Inferior parietal cortex (tissue), 1 donor: ENCODE measurements around the gene DLG4.

Experiments
- DNase-seq: peaks from one replicate; pipeline ENCODE4 v3.0.0-alpha.2; 2016; ENCODE audit errors: extremely low spot score

The DLG4 gene

DNA sequence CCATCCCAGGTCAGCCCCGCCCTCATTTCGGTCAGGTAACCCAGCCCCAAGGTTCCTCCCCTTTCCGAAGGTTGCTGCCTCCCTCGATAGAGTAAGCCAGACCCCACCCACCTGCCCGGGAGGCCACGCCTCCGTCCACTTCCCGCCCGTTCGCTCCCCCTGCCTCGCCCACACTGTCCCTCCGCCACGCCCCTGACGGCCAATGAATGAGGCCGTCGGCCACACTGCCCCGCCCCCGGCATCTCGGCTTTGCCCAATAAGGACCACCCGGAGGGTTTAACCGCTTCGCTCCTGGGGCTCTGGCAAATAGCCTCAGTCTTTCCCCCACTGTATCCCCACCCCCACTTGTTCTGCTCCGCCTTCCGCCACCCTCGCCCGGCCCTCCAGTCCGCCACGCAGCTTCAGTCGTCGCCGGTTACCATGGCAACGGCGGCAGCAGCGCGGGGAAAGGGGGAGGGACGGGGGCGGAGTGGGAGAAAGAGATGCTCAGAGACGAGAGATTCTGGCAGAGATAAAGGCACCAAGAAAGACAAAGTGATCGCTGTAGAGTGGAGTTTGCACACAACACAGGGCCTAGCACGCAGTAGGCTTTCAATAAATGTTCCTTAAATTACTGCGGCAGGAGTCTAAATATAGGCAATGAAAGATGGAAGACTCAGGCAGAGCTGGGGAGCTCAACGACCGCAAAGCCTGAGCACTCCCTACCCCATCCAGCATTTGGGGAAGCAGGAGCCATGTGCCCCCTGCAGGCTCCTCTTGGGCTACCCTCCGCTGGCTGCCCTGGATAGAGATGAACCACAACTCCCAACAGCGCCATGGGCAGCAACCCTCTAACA is 5.1 kb downstream of the DLG4 start:
- peak; percentile 94 for DNase-seq

DNA sequence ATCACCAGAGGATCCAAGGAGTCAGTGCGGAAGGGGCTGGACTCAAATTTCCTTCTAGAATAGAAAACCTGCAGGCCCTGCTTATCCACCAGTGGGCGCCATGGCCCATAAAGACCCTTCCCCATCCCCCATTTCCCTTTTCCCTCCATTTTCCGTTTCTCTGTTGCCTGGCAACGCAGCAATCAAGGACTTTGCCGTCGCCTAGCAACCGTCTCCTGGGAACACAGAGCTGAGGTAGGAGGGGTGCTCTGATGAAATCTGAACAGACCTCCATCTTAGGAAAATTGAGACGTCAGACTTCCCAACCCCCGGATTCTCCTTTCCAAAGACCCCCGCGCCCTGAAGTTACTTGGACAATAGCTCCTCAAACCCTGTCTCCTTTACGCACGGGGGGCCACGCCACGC is 5.7 kb downstream of the DLG4 start:
- peak; percentile 77 for DNase-seq

DNA sequence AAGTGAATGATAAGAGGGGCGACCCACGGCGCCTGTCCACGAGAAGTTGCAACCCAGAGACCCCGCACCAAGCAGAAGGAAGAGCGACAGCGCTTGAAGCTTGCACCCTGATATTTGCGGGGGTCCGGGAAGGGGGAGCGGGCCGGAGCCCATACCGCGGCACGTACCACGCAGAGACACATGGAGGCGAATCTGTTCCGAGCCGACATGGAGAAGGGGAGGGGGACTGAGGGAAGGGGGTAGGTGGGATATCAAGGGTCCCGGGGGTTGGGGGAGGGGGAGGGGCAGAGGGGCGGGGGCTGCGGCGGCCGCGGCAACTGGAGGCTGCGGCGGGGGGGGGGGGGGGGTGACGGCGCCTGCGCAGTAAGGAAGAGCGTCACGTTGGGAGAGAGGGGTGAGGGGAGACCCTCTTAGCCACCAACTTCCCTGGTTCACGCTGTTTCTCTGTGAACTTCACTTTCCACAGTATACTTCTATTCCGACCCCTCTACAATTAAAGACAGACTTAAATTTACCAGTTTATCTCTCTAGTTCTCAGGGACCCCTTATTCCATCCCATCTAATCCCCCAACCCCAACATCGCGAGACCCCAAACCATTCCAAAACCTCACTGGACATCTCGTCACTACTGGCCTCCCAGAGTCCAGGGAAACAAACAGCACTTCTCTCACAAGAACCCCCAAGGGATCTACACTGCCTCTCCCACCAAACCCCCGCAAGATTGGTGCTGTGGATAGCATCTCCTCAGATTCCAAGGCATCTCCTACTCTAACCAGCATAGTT is 8.0 kb downstream of the DLG4 start:
- DNase-seq = no peak

DNA sequence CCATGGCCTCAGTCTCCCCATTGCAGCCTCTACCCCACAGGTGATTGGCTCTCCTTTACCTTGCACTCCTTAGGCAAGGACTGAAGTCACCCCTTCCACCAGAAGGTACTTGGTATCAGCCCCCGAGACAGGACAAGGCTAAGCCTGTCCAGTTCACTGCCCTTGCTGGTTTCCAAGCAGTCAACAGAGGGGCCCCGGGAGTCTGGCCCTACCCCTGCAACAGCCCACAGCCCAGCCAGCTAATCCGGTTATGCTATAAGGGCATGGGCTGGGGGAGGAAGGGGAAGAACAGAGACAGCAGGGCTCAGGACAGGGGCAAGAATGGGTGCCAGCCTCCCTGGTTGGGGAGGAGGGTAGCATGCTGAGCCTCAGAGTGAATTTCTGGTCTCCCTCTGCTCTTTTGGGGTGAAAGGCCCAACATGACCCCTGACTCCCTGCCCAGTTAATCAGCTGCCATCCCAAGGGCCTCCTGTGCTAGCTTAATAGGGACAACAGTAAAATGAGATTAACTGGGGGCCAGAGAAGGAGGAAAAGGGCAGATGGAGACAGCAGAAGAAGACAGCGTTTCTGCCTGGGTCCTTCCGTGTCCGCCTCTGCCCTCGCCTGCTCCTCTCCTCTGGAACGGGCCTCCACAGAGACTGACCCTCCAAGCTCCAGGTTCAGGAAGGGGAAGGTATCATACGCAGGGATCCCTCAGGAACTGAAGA is 10.7 kb downstream of the DLG4 start:
- no peak for DNase-seq

DNA sequence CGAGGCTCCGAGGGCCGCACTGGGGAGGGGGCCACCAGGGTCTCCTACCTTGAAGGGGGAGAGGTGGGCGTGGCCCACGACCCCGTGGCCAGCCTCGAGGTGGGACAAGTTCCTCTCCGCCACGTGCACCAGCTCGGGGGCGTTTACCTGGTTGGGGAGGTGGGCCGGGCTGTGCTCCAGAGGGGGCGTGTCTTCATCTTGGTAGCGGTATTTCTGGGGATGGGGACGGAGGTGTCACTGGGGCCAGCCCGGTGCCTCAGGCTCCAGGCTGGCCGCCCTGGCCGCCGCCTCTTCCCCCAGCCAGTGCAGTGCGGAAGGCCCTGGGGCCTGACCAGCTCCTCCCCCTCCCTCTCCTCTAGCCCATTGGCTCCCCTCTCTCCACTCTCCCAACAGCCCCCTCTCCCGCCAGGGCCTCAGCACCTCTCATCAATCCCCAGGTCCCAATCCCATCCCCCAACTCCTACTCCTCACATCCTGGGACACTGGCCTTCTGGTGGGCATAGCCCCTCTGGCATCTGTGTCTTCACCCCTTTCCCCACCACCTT is 11.5 kb downstream of the DLG4 start:
- no peak for DNase-seq

DNA sequence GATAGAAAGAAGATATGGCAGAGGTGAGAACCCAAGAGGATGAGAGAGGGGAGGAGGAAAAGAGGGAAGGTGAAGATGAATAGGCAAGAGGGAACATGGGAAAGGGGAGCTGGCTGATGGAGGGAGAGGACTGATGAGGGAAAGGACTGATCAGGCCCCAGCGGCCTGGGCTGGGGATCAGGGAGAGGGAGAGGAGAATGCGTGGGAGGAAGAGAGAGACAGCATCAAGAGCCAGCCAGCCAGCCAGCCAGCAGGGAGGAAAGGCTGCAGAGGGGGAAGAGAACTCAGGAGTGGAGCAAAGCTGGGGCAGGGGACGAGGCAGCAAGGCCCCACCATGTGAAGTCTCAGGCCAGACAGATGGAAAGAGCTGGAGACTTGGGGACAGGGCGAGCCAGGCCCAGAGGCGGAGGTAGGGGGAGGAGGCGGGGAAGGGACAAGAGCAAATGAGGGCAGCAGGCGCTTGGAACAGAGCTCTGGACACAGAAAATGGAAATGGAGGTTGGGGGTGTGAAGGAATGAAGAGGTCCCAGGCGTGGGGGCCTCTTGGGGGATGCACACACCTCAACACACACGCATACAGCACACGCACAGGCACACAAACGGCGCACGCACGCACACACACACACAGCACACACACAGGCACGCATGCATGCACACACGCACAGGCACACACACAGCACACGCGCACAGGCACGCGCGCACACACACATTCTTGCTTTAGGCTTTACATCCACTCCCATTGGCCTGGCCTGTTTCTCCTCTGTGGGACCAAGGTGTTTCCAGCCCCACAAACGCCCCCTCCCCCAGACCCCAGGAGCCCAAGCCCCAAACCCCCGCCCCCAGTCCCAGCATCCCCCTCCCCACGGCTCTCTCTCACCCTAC is 12.3 kb downstream of the DLG4 start:
- no peak for DNase-seq

DNA sequence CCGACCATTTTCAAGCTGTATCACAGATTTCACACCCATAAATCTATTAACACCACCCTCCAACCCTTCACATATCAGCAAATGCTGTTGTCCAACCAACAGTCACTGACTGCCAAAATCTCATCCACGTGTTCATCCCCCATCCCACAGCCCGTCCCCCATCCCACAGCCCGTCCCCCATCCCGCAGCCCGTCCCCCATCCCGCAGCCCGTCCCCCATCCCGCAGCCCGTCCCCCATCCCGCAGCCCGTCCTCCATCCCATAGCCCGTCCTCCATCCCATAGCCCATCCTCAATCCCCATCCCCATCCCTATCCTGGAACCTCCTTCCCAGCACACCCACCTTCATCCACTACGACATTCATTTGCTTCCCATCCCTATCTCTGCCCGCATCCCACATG is 14.1 kb downstream of the DLG4 start:
- no peak for DNase-seq

DNA sequence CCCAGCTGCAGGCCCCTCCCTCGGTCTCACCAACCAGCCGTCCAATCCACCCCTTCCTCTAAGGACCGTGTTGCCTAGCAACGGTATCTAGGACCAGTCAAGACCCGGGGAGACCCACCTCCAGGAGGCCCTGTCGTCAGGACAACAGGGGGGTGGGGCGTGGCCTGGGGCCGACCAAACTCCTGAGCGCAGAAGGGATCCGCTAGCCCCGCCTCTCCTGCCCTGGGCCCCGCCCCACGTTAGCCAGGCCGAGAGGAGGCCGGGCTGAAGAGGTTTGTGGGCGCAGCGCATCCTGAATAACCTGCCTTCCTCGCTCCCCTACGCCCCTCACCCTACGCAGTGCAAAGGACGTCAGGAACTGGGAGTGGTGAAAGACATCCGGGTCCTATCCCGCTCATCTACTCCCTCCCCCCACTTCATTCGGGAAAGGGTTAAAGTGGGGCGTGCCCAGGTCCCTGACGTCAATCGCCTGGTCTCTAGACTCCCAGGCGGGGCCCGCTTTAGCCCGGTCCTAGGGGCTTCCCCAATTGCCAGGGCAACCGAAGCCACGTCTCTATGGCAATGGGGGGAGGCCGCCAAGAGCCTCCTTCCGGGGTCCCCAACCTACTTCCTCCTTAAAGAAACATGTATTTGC is 14.7 kb downstream of the DLG4 start:
- DNase-seq = peak; percentile 77

DNA sequence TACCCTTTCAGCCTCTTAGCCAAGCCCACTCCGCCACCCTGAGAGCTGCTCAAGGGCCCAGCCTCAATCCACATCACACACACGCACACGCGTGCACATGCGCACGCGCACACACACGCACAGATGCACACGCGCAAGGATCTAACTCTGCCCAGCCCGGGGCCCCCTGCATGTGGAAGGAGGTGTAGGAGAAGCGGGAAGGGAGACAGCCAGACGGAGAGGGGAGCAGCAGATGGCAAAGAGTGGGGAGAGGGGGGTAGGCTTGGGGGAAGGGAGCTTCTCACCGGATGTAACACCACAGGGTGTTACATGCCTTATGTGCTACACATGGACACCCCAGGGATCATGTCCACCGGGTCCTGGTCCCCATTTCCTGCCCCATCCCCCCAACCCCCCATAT is 15.3 kb downstream of the DLG4 start:
- DNase-seq = no peak

DNA sequence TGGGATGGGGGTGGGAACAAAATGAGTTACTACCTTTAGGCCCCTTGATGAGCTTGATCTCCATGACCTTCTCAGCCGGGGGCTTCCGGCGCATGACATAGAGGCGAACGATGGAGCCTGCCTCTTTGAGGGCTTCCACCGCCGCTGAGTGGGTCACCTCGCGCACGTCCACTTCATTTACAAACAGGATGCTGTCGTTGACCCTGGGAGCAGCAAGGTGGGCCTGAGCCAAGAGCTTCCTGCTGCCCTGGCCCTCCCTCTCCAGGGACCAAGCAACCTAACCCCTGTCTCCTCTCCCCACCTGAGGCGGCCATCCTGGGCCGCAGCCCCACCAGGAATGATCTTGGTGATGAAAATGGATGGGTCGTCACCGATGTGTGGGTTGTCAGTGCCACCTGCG is 16.2 kb downstream of the DLG4 start:
- DNase-seq = no peak

DNA sequence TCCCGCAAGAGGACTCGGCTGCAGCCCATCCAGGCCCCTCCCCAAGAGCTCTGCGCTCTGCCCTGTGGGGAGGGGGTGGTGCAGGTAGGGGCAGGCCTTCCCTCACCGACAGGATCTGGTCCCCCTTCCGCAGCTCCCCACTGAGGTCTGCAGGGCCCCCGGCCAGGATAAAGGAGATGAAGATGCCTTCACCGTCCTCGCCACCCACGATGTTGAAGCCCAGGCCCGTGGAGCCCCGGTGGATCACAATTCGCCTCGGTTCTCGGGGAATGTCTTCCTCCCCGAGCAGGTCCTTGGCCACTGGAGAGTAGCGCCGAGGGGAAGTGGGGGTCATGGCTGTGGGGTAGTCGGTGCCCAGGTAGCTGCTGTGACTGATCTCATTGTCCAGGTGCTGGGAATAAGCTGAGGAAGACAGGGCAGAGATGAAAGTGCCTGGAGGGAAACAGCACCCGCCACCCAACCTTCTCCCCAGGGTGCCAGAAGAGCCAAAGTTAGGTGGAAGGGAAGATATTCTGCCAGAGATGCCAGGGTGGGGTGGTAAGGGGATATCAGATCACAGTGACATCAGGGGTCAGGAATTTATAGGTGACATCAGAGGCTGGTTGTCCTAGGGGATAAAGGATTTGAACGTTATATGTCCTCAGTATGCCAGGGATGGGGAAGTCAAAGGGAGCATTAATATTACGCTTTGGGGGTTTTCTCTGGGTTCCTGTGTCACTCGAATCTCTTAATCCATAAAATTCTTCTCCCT is 22.8 kb downstream of the DLG4 start:
- no peak for DNase-seq

DNA sequence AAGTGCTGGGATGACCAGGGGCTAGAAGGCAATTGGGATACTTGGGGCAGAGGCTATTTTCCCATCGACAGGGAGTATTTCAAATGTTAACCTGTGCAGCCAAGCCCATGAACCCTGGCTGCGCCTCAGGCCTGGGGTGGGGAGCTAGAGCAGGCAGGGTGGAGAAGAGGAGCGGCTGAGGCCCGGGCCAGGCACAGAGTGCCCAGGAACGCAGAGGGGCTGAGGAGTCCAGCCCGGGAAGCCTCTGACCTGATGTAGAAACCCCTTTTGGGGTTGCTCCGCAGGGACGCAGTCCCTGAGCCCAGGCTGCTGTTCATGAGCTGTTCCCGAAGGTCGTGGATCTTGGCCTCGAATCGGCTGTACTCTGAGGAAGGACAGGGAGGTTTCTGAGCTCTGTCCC is 23.7 kb downstream of the DLG4 start:
- DNase-seq = no peak

DNA sequence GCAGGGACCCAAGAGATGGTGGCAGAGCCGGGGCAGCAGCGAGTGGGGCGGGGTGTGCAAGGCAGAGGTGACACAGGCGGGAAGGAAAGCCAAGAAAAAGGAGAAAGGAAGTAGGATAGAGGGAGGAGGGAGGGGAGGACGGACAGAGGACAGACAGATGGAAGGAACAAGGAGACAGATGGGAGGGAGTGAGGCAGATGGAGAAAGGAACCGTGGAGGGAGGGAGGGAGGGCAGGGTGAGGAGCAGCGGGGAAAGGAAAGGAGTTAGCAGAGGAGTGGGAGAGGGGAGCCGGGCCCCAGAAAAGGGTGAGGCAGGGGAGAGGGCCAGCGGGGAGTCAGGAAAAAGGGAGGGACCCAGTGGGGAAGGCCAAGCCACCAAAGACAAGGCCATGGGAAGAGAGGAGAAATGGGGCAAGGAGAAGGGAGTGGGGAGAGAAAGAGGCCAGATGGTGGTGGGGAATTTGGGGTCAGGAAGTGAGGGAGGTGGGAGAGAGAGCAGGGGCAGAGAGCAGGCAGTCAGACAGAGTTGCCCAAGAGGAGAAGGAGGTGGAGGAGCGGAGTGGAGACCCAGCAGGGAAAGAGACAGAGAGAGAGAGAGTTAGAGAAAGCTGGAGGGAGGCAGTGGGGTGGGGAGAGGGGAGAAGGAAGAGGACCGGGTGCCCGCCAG is 27.2 kb downstream of the DLG4 start:
- no peak for DNase-seq

DNA sequence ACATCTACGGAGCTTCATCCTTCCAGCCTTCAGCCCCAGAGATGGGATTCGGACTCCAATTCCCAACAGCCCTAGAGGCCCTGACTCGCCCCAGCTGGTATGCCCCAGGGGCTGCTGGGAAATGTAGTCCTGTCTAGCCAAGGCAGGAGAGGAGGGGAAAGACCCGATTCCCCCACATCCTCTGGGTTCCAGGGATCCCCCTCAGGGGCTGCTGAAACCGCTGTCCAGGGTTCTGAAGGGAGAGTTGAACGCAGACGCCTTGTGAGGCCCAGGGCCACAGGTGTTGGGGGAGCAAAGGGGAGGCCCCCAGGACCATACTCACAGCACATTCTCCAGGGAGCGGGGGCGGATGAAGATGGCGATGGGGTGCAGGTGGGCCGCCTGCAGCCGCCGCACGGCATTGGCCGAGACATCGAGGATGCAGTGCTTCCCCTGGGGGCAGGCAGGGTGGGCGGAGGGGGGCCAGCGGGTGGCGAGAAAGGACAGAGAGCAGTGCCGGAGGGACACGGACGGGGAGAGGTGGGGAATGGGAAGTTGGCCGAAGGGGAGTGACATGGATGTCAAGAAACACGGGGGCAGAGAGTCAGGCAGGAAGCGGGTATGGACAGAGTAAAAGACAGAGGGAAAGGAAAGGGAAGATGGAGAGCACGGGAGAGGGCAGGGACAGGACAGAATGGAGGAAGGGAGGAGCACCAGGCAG is 27.9 kb downstream of the DLG4 start:
- peak; percentile 42 for DNase-seq

DNA sequence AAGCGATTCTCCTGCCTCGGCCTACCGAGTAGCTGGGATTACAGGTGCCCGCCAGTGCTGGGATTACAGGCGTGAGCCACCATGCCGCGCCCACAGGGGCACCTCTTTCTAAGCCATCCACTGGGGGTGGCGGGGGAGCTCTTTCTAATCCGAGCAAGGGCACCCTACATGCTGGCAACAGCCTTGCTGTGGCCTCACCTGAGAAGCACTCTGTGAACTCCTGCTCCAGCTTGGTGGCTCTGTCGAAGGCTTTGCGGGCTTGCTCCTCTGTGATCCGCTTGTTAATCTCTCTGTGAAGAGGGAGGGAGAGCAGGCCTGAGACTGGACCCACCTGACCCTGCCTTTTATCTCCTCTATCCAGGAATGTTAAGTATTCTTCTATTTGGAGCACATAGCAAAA is 28.6 kb downstream of the DLG4 start:
- no peak for DNase-seq

DNA sequence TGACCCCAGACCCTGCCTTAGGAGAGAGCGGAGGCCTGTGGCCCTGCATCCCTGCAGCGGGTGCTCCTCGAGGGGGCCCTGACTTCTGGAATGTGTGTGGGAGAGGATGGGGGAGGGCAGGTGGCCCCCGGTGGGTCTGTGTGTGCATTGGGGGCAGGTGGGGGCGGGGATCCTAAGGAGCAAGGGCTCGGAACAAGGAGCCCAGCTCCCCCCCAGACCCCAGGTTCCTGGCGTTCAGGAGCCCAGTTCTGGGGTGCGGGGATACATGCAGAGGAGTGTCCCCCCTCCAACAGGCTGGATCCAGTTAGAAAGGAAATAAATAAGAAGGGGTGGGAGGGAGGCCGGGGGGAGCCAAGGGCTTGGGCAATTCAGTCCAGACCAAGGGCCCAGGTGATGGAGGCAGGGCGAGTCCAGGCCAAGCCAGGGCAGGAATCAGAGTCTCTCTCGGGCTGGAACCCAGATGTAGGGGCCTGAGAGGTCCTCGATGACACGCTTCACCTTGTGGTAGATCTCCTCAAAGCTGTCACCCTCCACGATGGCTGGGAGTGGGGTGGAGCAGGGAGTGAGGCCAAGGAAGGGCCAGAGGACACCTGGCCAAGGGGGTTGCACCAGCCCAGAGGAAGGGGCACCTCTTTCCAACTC is 29.2 kb downstream of the DLG4 start:
- no peak for DNase-seq

DNA sequence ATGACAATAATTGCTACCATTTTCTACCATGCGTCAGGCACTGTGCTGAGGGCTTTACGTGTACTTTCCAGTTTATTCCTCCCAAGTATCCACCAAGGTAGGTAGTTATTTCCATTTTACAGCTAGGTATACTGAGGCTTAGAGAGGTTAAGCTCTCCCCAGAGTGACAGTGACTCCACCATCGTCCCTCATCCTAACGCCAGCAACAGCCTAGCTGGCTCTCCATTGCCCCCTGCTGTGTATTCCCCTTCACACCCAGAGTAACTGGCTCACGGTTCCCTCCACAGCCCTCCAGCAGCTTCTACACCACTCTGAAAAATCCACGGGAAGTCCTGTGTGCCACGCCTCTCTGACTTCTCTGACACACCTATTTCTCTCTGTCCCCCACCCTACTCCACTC is 33.4 kb downstream of the DLG4 start:
- no peak for DNase-seq

DNA sequence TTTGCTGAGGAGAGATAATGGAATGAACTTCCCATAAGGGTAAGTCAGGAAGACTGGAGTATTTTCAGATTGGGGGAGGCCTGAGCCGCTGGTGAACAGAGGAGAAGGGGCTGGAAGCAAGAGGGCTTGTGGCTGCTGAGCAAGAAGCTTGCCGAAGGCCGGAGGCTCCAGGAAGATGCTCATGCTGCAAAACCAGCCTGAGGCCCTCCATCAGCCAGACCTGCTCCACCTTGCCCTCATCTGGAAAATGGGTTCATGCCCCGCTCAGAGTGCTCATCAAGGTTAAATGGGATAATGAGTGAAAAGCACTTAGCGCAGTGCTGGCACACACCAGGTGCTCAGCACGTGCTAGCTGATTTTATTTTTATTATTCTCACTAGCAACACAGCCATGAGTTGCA is 35.0 kb downstream of the DLG4 start:
- DNase-seq = no peak
